ENCODE results near the gene TMOD1. TPM values are rescaled to one million over a fixed set of nuclear protein-coding genes. Genes with fewer than 3 reads are reported as not detected.

TMOD1 gene
- total and polyA plus RNA-seq, 10 of the 15 experiments (the other 5 are each of a cell fraction or from before 2014, with no cell fraction given): 4.0 to 44.1 (median 15.4) TPM

DNA sequence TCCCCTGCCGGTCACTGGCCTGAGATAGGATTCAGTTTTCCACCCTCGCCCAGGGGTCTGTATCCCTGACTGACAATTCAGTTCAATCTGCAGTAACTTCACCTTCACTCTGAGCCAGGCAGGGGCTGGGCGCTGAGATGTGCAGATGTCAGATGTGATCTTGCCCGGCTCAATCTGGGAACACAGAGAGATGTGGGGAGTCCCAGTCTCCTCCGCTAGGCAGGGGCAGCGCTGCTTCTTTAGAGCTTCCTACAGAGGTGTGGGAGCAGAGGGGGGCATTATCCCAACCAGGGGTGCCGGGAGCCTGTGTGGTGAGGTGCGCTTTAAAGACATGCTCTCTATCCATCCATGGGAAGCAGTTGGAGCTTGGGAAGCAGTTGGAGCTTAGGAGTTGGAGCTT is 14.6 kb downstream of the TMOD1 start:
- ChIA-PET SMC1A (ENCODE audit: uncharacterized antibody, unreplicated experiment) (interaction anchor here (0.6 to 2.6 kb wide), 4 partner anchors 10 to 82 kb away, joined by 3 to 7 read pairs (median 4); partner anchors contain the start of gene TMOD1), POLR2A (interaction anchor here (1.1 to 1.3 kb wide), 3 partner anchors 9 to 83 kb away, joined by 3 to 7 read pairs (median 4); no protein-coding TSS in a partner anchor), RAD21 (ENCODE audit: unreplicated experiment) (no interaction called here), CTCF (interaction anchor here (0.7 to 3.3 kb wide), 4 partner anchors 11 to 47 kb away, joined by 3 to 19 read pairs (median 6); partner anchors contain the start of gene TMOD1)
- in situ Hi-C loops (cut with MboI) (no loop called here), intact Hi-C loops (cut with micrococcal nuclease; ENCODE audit: unreplicated experiment) (no loop called here)
- Histone ChIP-seq H3K9me3 (replicated peaks; ENCODE audit: control insufficient read depth, insufficient read depth, low read length) (peaks cover 3% of the 10 kb centered on the region; the same call in 2 of the 3 replicates), H3K4me3 (no peak overlapping the region), H2AFZ (ENCODE audit: control insufficient read depth, low read depth, low read length) (no peak overlapping the region), H3K9ac (ENCODE audit: control insufficient read depth, insufficient read depth, low read length) (no peak overlapping the region), H4K20me1 (ENCODE audit: control insufficient read depth, insufficient read depth) (no peaks in the 10 kb centered on the region), H3K36me3 (ENCODE audit: control insufficient read depth in 2 of 2, insufficient read depth in 2 of 2, low read length in 1 of 2) (peaks cover 0 to 2% of the 10 kb centered on the region in 2 experiments; a peak in 1 of 4 replicates), H3K27ac (ENCODE audit: control insufficient read depth, insufficient read depth) (no peak overlapping the region), H3K79me2 (ENCODE audit: control insufficient read depth, insufficient read depth, low read length) (peaks cover 25% of the 10 kb centered on the region), H3K4me1 (ENCODE audit: control insufficient read depth, insufficient read depth, low read length) (peaks cover 26% of the 10 kb centered on the region), H3K4me2 (ENCODE audit: control insufficient read depth, insufficient read depth) (no peak overlapping the region), H3K27me3 (replicated peaks in 1 of 2; ENCODE audit: control insufficient read depth in 2 of 2, insufficient read depth in 2 of 2, low read length in 1 of 2) (no peaks in the 10 kb centered on the region)
- DNase-seq (ENCODE audit: low read depth, low spot score) (no peak), ATAC-seq (no peak), FAIRE-seq (no peak)
- TF ChIP-seq, protein P1, sequence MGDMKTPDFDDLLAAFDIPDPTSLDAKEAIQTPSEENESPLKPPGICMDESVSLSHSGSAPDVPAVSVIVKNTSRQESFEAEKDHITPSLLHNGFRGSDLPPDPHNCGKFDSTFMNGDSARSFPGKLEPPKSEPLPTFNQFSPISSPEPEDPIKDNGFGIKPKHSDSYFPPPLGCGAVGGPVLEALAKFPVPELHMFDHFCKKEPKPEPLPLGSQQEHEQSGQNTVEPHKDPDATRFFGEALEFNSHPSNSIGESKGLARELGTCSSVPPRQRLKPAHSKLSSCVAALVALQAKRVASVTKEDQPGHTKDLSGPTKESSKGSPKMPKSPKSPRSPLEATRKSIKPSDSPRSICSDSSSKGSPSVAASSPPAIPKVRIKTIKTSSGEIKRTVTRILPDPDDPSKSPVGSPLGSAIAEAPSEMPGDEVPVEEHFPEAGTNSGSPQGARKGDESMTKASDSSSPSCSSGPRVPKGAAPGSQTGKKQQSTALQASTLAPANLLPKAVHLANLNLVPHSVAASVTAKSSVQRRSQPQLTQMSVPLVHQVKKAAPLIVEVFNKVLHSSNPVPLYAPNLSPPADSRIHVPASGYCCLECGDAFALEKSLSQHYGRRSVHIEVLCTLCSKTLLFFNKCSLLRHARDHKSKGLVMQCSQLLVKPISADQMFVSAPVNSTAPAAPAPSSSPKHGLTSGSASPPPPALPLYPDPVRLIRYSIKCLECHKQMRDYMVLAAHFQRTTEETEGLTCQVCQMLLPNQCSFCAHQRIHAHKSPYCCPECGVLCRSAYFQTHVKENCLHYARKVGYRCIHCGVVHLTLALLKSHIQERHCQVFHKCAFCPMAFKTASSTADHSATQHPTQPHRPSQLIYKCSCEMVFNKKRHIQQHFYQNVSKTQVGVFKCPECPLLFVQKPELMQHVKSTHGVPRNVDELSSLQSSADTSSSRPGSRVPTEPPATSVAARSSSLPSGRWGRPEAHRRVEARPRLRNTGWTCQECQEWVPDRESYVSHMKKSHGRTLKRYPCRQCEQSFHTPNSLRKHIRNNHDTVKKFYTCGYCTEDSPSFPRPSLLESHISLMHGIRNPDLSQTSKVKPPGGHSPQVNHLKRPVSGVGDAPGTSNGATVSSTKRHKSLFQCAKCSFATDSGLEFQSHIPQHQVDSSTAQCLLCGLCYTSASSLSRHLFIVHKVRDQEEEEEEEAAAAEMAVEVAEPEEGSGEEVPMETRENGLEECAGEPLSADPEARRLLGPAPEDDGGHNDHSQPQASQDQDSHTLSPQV (IDR thresholded peaks at IDR 0.05): no peak
- TF ChIP-seq ZNF274 (IDR thresholded peaks at IDR 0.05; ENCODE audit: insufficient read depth, insufficient read length): no peak
- TF ChIP-seq KLF5 (IDR thresholded peaks at IDR 0.05; ENCODE audit: partially characterized antibody): no peak
- no peak for TF ChIP-seq STAT3 (IDR thresholded peaks at IDR 0.05; ENCODE audit: low read depth, low read length)
- no peak for TF ChIP-seq BRCA1 (IDR thresholded peaks at IDR 0.05; ENCODE audit: low read depth, low read length)
- no peak for TF ChIP-seq ZNF207 (IDR thresholded peaks at IDR 0.05; ENCODE audit: borderline replicate concordance)
- no peak for TF ChIP-seq POLR2AphosphoS2 (IDR thresholded peaks at IDR 0.05; ENCODE audit: low read depth, low read length)
- no peak for TF ChIP-seq ETV6 (conservative IDR thresholded peaks at IDR 0.05 in 1 of 2, IDR thresholded peaks at IDR 0.05 in 1 of 2; ENCODE audit: borderline replicate concordance in 1 of 2, low read depth in 1 of 2)
- 86% methylated on average over 8 of the region's 8 CpGs for WGBS (ENCODE audit: insufficient coverage, insufficient replicate concordance, low lambda C conversion rate, missing lambda C conversion rate)
- BruUV-seq (replicated peaks): no TSS peak
